Keratinocyte (primary cell): Measurements from ENCODE around the gene CLCNKB.

Source experiments
- CTCF ChIP-seq, 3 experiments: IDR thresholded peaks in 1 of 3; conservative IDR thresholded peaks in 1 of 3; optimal IDR thresholded peaks in 1 of 3; 2 replicates in 2 of 3; 3 replicates in 1 of 3; pipeline versions ENCODE3 to v1.5.1; 2011; ENCODE audit warnings: low read length in 3 of 3, mild to moderate bottlenecking in 3 of 3, moderate library complexity in 2 of 3, control low read depth in 1 of 3, inconsistent platforms in 1 of 3; ENCODE audit not compliant: insufficient read depth in 2 of 3; ENCODE audit errors: extremely low read depth in 1 of 3
- EZH2 ChIP-seq: IDR thresholded peaks from one replicate; pipeline ENCODE4 v1.6.1; 2012; ENCODE audit warnings: inconsistent platforms, mild to moderate bottlenecking, low read length, moderate library complexity

DNA sequence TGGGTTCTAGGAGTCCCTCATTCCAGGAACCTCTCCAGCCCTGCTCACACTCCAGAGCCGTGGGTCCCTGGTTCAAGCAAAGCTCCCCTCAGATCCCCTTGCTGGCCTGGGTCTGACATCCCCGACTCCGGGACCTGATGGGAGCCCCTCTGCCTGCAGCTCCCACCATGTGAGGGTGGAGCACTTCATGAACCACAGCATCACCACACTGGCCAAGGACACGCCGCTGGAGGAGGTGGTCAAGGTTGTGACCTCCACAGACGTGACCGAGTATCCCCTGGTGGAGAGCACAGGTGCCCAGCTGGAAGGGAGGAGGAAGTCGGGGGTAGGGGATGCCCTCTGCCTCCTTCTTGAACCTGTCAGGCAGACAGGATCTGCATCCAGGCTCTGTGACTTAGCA, 12.0 kb upstream of the CLCNKB start:
- TF ChIP-seq CTCF (optimal IDR thresholded peaks at IDR 0.05 in 1 of 3, IDR thresholded peaks at IDR 0.05 in 1 of 3, conservative IDR thresholded peaks at IDR 0.05 in 1 of 3; ENCODE audit: extremely low read depth in 1 of 3, insufficient read depth in 2 of 3, low read length in 3 of 3) = no peak
- TF ChIP-seq EZH2 = no peak
